ENCODE results near the gene CDCA3. TPM values are rescaled to one million over a fixed set of nuclear protein-coding genes. Genes with fewer than 3 reads are reported as not detected.

CDCA3 gene
- total and polyA plus RNA-seq, 2 donors (not counting 1 experiment from before 2014, with no cell fraction given) = 9.1 to 9.4 TPM

DNA sequence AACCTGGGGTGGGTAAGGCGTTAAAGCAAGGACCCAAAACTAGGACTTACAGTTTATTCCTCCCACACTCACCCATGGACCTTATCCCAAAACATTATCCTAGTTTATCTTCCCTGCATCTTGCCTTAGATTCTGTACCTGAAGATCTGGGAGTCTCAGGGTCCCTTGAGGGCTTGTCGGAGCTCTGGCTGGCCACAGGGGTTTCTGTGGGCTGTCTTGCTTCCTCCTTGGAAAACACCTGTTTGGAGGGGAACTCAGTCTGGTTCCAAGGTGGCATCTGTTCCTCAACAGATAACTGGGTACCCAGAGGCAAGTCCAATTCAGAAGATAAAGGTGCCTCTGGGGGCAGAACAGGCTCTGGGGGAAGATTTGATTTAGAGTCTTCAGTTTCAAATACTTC is 1.7 kb downstream of the CDCA3 start:
- Histone ChIP-seq H3K9me3 (ENCODE audit: control insufficient read depth, insufficient read depth, low read depth, low read length) (no peaks in the 10 kb centered on the region), H3K4me1 (ENCODE audit: control insufficient read depth, extremely low read depth, insufficient read depth, low read length) (peaks cover 17% of the 10 kb centered on the region), H4K20me1 (ENCODE audit: control insufficient read depth, extremely low read depth, insufficient read depth, low read length) (no peaks in the 10 kb centered on the region), H3K4me2 (ENCODE audit: extremely low read depth, insufficient read depth, low read length) (no peak overlapping the region), H3K79me2 (ENCODE audit: control insufficient read depth, insufficient read depth, low read length) (peaks cover 39% of the 10 kb centered on the region), H2AFZ (ENCODE audit: low read length) (no peak overlapping the region), H3K27me3 (ENCODE audit: control insufficient read depth, insufficient read depth, low read length) (no peaks in the 10 kb centered on the region), H3K9ac (ENCODE audit: insufficient read depth, low read length) (no peak overlapping the region), H3K4me3 (replicated peaks in 1 of 4; ENCODE audit: control extremely low read depth in 1 of 4, insufficient read depth in 1 of 4, low read depth in 3 of 4, low read length in 4 of 4) (no peak overlapping the region), H3K36me3 (ENCODE audit: control insufficient read depth, insufficient read depth, low read length) (peaks cover 26% of the 10 kb centered on the region), H3K27ac (ENCODE audit: insufficient read depth, low read length) (no peak overlapping the region)
- TF ChIP-seq, protein P1, sequence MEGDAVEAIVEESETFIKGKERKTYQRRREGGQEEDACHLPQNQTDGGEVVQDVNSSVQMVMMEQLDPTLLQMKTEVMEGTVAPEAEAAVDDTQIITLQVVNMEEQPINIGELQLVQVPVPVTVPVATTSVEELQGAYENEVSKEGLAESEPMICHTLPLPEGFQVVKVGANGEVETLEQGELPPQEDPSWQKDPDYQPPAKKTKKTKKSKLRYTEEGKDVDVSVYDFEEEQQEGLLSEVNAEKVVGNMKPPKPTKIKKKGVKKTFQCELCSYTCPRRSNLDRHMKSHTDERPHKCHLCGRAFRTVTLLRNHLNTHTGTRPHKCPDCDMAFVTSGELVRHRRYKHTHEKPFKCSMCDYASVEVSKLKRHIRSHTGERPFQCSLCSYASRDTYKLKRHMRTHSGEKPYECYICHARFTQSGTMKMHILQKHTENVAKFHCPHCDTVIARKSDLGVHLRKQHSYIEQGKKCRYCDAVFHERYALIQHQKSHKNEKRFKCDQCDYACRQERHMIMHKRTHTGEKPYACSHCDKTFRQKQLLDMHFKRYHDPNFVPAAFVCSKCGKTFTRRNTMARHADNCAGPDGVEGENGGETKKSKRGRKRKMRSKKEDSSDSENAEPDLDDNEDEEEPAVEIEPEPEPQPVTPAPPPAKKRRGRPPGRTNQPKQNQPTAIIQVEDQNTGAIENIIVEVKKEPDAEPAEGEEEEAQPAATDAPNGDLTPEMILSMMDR (conservative IDR thresholded peaks at IDR 0.05 in 1 of 2, IDR thresholded peaks at IDR 0.05 in 1 of 2; ENCODE audit: low read depth in 1 of 2, low read length in 2 of 2) = no peak
- TF ChIP-seq EZH2 (IDR thresholded peaks at IDR 0.05; ENCODE audit: low read length, missing control alignments) = no peak
- DNase-seq (ENCODE audit: low read depth in 2 of 2) = no peak

DNA sequence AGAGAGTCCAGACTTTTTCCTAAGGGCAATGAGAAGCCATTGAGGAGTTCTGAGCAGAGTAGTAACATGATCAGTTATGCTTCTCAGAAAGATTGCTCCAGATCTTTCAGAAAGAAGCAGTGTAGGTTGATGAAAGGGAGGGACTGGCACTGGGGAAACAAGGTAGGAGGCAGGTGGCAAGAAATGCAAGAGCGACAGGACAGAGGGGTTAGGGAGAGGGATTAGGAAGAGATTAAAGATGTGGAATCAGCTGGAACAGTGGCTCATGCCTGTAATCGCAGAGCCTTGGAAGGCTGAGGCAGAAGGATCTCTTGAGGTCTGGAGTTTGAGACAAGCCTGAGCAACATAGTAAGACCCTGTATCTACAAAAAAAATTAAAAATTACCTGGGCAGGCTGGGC is 3.4 kb downstream of the CDCA3 start:
- Histone ChIP-seq H3K9me3 (ENCODE audit: control insufficient read depth, insufficient read depth, low read depth, low read length) (no peaks in the 10 kb centered on the region), H3K36me3 (ENCODE audit: control insufficient read depth, insufficient read depth, low read length) (peaks cover 32% of the 10 kb centered on the region)

DNA sequence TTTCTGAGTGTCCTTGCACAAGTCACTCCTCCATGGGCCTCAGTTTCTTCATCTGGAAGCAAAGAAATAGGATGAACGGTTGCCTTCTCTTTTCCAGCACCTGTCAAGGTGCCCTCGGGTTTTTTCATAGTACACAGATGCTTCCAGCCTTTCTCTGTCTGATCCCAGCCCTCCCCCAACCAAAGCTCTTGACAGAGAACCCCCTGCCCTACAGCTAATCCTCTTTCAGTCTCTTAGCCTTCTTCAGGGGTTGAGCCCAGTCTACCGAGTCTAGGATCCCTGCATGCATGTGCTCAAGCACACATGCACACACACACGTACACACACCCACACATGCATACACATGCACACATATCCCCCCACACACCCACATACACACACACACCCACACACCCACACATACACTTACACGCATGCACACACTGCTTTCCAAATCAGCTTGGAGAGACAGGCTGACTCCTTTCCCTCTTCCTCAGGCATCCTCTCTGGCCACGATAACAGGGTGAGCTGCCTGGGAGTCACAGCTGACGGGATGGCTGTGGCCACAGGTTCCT is 4.7 kb downstream of the CDCA3 start:
- H3K79me2 ChIP-seq (ENCODE audit: control insufficient read depth, insufficient read depth, low read length) = peaks cover 23% of the 10 kb centered on the region
- H3K27ac ChIP-seq (ENCODE audit: insufficient read depth, low read length) = no peak overlapping the region
- TF ChIP-seq, protein P1 (conservative IDR thresholded peaks at IDR 0.05 in 1 of 2, IDR thresholded peaks at IDR 0.05 in 1 of 2; ENCODE audit: low read depth in 1 of 2, low read length in 2 of 2) = no peak
- no peak for TF ChIP-seq EZH2 (IDR thresholded peaks at IDR 0.05; ENCODE audit: low read length, missing control alignments)
- H3K4me2 ChIP-seq (ENCODE audit: extremely low read depth, insufficient read depth, low read length) = no peak overlapping the region
- no peak overlapping the region for H3K9ac ChIP-seq (ENCODE audit: insufficient read depth, low read length)
- no peak overlapping the region for H3K4me3 ChIP-seq (replicated peaks in 1 of 4; ENCODE audit: control extremely low read depth in 1 of 4, insufficient read depth in 1 of 4, low read depth in 3 of 4, low read length in 4 of 4)
- H3K36me3 ChIP-seq (ENCODE audit: control insufficient read depth, insufficient read depth, low read length) = peaks cover 35% of the 10 kb centered on the region
- peaks cover 5% of the 10 kb centered on the region for H3K4me1 ChIP-seq (ENCODE audit: control insufficient read depth, extremely low read depth, insufficient read depth, low read length)
- H3K9me3 ChIP-seq (ENCODE audit: control insufficient read depth, insufficient read depth, low read depth, low read length) = no peaks in the 10 kb centered on the region
- no peaks in the 10 kb centered on the region for H4K20me1 ChIP-seq (ENCODE audit: control insufficient read depth, extremely low read depth, insufficient read depth, low read length)
- no peak overlapping the region for H2AFZ ChIP-seq (ENCODE audit: low read length)
- no peaks in the 10 kb centered on the region for H3K27me3 ChIP-seq (ENCODE audit: control insufficient read depth, insufficient read depth, low read length)
- DNase-seq (ENCODE audit: low read depth in 2 of 2) = no peak

More for the DNA sequence above, 3.4 kb downstream of the CDCA3 start:
- no peak for DNase-seq (ENCODE audit: low read depth in 2 of 2)
- Histone ChIP-seq H3K4me2 (ENCODE audit: extremely low read depth, insufficient read depth, low read length) (no peak overlapping the region), H4K20me1 (ENCODE audit: control insufficient read depth, extremely low read depth, insufficient read depth, low read length) (no peaks in the 10 kb centered on the region), H2AFZ (ENCODE audit: low read length) (no peak overlapping the region), H3K27ac (ENCODE audit: insufficient read depth, low read length) (no peak overlapping the region), H3K4me1 (ENCODE audit: control insufficient read depth, extremely low read depth, insufficient read depth, low read length) (peaks cover 5% of the 10 kb centered on the region), H3K4me3 (replicated peaks in 1 of 4; ENCODE audit: control extremely low read depth in 1 of 4, insufficient read depth in 1 of 4, low read depth in 3 of 4, low read length in 4 of 4) (no peak overlapping the region), H3K27me3 (ENCODE audit: control insufficient read depth, insufficient read depth, low read length) (no peaks in the 10 kb centered on the region), H3K79me2 (ENCODE audit: control insufficient read depth, insufficient read depth, low read length) (peaks cover 23% of the 10 kb centered on the region), H3K9ac (ENCODE audit: insufficient read depth, low read length) (no peak overlapping the region)
- TF ChIP-seq, protein P1 (conservative IDR thresholded peaks at IDR 0.05 in 1 of 2, IDR thresholded peaks at IDR 0.05 in 1 of 2; ENCODE audit: low read depth in 1 of 2, low read length in 2 of 2) = no peak
- no peak for TF ChIP-seq EZH2 (IDR thresholded peaks at IDR 0.05; ENCODE audit: low read length, missing control alignments)
